Activated CD8-positive, alpha-beta memory T cell treated with anti-CD3 and anti-CD28 coated beads for 4 hours (primary cell): ENCODE data around the gene DAGLA.

Experiments
- DNase-seq, 2 donors: peaks; one replicate each; pipeline ENCODE4 v3.0.0-alpha.2; 2020; ENCODE audit warnings: low read depth in 2 of 2

The DAGLA gene

GRCh38 chr11:61765550-61766253 lies 85.5 kb downstream of the DAGLA start:
- DNase-seq = no peak

GRCh38 chr11:61766353-61766841 lies 86.2 kb downstream of the DAGLA start:
- DNase-seq = no peak

GRCh38 chr11:61768376-61769076 lies 88.3 kb downstream of the DAGLA start:
- no peak for DNase-seq

GRCh38 chr11:61769169-61769920 lies 89.2 kb downstream of the DAGLA start:
- no peak for DNase-seq

- DNase-seq = no peak
Measured at GRCh38 chr11:61769946-61770683, 89.9 kb downstream of the DAGLA start.

GRCh38 chr11:61771195-61771894 lies 91.2 kb downstream of the DAGLA start:
- DNase-seq = no peak

- no peak for DNase-seq
Measured at GRCh38 chr11:61771985-61772455, 91.8 kb downstream of the DAGLA start.

GRCh38 chr11:61773356-61773755 lies 93.2 kb downstream of the DAGLA start:
- DNase-seq = no peak

- DNase-seq = no peak
Measured at GRCh38 chr11:61773809-61774208, 93.6 kb downstream of the DAGLA start.

- no peak for DNase-seq
Measured at GRCh38 chr11:61774411-61774810, 94.2 kb downstream of the DAGLA start.

GRCh38 chr11:61775106-61775505 lies 94.9 kb downstream of the DAGLA start:
- DNase-seq = no peak

- no peak for DNase-seq
Measured at GRCh38 chr11:61775606-61776554, 95.7 kb downstream of the DAGLA start.

GRCh38 chr11:61776561-61777075 lies 96.4 kb downstream of the DAGLA start:
- no peak for DNase-seq

- DNase-seq = peak; percentile 29 to 45
Measured at GRCh38 chr11:61777234-61778090, 97.3 kb downstream of the DAGLA start.

GRCh38 chr11:61778357-61778886 lies 98.2 kb downstream of the DAGLA start:
- no peak for DNase-seq

- DNase-seq = no peak
Measured at GRCh38 chr11:61778920-61779650, 98.9 kb downstream of the DAGLA start.

GRCh38 chr11:61779666-61780525 lies 99.7 kb downstream of the DAGLA start:
- DNase-seq = no peak
